GM18519 (cell line): Measurements from ENCODE around the gene DGCR2.
"Not testable (repeated sequence)": the region's sequence is repeated elsewhere in the genome, so short reads cannot be mapped to it uniquely, and the experiment has no call there.

Source experiments
- ATAC-seq: cut with Tn5 transposase; IDR thresholded peaks from one replicate; pipeline ENCODE4 v1.9.1; 2021; ENCODE audit warnings: mild to moderate bottlenecking, moderate library complexity; ENCODE audit not compliant: unreplicated experiment, low FRiP score

DGCR2 gene

DNA sequence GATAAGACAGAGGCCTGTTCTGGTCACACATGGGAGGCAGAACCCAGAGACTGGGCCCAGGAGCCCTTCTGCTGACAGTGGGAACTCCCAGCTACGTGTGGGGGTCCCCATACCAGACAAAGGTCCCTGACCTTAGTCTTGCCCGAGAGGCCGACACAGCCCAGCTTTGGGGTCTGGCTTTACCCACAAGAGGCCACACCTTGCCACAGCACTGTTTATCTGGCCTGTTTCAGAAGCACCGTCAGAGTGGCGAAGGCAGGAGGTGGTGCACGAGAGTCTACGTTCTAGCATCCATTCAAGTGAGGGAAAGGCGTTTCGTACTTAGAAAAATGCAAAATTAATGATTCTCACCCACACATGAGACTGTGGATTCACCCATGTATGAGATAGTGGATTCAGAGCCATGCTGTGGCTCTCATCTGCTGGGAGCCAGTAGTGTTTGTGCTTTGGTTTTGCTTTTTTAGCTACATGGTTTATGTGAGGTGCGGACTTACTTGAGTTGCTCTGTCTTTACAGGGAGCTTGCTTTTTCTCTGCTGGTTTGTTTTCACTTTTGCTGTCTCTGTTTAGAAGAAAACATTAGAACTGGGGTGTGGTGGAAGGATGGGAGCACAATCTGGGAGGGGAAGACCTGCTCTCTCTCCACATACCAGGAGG is 129.5 kb downstream of the DGCR2 start:
- ATAC-seq, result no peak

DNA sequence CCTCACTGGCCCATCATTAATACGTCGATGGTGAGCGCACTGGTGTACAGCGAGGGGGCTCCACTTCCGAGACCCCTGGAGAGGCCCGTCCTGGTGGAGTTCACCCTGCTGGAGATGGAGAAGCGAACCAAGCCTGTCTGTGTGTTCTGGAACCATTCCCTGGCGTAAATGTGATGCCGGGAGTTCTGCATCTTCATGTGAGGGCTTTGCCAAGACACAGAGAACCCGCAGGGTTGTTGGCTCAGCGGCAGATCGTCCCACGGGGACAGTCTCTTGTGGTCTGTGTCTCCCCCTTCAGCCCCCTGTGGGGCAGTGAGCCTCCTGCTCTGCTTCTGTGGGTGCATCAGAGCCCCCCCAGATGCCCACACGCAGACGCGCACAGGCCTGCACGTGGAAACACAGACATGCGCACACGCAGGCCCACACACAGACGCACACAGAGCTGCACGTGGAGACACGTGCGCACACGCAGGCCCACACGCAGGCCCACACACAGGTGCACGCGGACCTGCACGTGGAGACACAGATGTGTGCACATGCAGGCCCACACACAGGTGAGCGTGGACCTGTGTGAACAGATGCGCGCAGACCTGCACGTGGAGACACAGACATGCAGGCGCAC is 130.3 kb downstream of the DGCR2 start:
- ATAC-seq, result no peak

DNA sequence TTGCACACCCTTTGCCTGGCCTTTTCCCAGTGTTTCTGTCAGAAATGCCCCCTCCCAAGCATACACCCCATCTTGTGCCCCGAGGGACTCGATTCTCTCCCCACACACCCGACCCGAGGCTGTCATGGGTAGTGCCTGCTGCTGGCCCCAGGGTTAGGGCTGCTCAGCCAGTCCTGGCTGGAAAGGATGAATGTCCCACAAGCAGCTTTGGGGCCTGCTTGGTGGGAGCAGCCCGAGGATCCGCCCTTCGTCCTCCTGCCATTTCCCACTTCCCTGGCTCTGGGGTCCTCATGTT is 131.1 kb downstream of the DGCR2 start:
- ATAC-seq, result no peak

GRCh38 chr22:18990355-18991137 is 131.7 kb downstream of the DGCR2 start:
- no peak for ATAC-seq

GRCh38 chr22:18988958-18989357 is 133.3 kb downstream of the DGCR2 start:
- ATAC-seq, result no peak

- no peak for ATAC-seq
Observed at GRCh38 chr22:18987765-18988164, 134.4 kb downstream of the DGCR2 start.

DNA sequence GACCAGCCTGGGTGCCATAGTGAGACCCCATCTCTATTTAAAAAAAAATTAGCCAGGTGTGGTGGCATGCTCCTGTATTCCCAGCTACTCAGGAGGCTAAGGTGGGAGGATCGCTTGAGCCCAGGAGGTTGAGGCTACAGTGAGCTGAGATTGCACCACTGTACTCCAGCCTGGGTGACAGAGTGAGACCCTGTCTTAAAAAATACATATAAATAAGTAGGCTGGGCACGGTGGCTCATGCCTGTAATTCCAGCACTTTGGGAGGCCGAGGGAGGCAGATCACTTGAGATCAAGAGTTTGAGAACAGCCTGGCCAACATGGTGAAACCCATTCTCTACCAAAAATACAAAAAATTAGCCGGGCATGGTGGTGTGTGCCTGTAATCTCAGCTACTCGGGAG is 135.1 kb downstream of the DGCR2 start:
- ATAC-seq, result not testable (repeated sequence)
